ENCODE measurements around the gene TAF7.

GRCh38 chr5:141342773-141343172, 22.2 kb upstream of the TAF7 start:
- TF ChIP-seq CTCF (IDR thresholded peaks at IDR 0.05), result no peak
- no peak for TF ChIP-seq POLR2AphosphoS5 (IDR thresholded peaks at IDR 0.05)
